SK-N-MC (cell line): ENCODE results near the gene RAB8A.

ENCODE experiments used
- EZH2 ChIP-seq: fragments of 200-600 bp; sonication (generic); IDR thresholded peaks from one replicate; pipeline ENCODE4 v1.6.1; 2017; ENCODE audit warnings: antibody characterized with exemption
- POLR2AphosphoS5 ChIP-seq: IDR thresholded peaks from 2 replicates; pipeline ENCODE4 v1.6.1; 2012; ENCODE audit warnings: mild to moderate bottlenecking, low read depth, low read length, borderline replicate concordance

DNA sequence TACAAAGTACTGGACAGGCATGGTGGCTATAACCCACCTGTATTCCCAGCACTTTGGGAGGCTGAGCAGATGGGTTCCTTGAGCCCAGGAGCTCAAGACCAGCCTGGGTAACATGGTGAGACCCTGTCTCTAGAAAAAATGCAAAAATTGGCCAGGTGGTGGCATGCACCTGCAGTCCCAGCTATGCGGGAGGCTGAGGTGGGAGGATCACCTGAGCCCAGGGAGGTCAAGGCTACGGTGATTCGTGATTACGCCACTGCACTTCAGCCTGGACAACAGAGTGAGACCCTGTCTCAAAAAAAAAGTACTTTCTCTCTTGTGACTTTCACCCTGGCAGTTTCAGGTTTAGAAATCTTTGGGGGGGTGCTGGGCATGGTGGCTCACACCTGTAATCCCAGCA is 11.2 kb upstream of the RAB8A start:
- TF ChIP-seq EZH2: no peak
- no peak for TF ChIP-seq POLR2AphosphoS5
